Muscle layer of colon (tissue), 2 donors: ENCODE data around the gene SURF1.

Experiments used
- H3K27ac ChIP-seq: one replicate; pipeline ENCODE4 v1.7.0; 2013; ENCODE audit warnings: low read depth, mild to moderate bottlenecking, low read length, moderate library complexity
- H3K27me3 ChIP-seq, 2 donors: one replicate each; pipeline ENCODE4 v1.7.0; 2013; ENCODE audit warnings: low read length in 2 of 2, mild to moderate bottlenecking in 2 of 2; ENCODE audit not compliant: insufficient read depth in 2 of 2, control insufficient read depth in 1 of 2
- H3K36me3 ChIP-seq: one replicate; pipeline ENCODE4 v1.7.0; 2013; ENCODE audit warnings: mild to moderate bottlenecking, low read length; ENCODE audit not compliant: insufficient read depth
- H3K4me1 ChIP-seq: one replicate; pipeline ENCODE4 v1.7.0; 2013; ENCODE audit warnings: mild to moderate bottlenecking, low read length; ENCODE audit not compliant: insufficient read depth
- H3K4me3 ChIP-seq, 2 donors: one replicate each; pipeline ENCODE4 v1.7.0; 2013; ENCODE audit warnings: low read length in 2 of 2, low read depth in 1 of 2, mild to moderate bottlenecking in 1 of 2, moderate library complexity in 1 of 2
- H3K9ac ChIP-seq: one replicate; pipeline ENCODE4 v1.7.0; 2013; ENCODE audit warnings: low read length
- H3K9me3 ChIP-seq: one replicate; pipeline ENCODE4 v1.7.0; 2013; ENCODE audit warnings: mild to moderate bottlenecking, low read length
- donor health status: abdominal sarcoma.
- donor health status: Adenocarcinoma of cecum.

Gene SURF1

DNA sequence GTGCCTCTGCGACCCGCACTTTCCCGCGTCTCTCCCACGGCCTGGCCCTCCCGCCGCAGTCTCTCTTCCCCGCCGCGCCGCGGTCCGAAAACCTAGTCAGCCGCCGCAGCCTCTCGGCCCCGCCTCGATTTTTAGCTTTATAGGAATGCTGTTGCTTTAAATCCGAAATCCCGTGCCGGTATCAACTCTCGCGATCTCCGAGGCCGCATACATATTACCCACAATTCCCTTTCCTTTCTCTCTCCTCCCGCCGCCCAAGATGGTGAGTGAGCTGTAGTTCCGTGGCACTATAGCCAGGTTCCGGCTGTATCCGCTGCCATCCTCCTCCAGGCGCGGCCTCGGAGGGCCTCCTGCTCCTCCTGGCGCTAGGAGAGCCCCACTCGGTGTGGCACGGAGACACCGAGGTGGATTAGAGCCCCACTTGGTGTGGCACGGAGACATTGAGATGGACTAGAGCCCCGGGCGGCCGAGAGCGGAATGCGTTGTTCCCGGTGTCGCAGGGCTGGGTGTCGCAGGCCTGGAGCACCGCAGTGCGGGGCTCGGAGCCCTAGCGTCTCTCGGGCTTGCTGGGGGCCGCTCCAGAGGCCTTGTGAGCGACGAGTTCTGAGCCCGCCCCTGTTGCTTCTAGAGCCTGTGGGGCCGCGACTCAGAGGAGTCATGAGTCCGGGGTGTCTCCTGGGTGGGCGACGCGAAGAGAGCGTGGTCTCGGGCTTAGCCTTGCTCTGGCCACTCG lies 8.1 kb downstream of the SURF1 start, which contains the start of the genes MED22 and RPL7A:
MED22 (minus strand) TSS at position 147 of the 733 bp plus-strand sequence. CDS start 1,469 bp downstream, outside the sequence.
RPL7A (plus strand) TSS at position 234 of the 733 bp plus-strand sequence; CDS start at position 260, 26 bp downstream.
- Histone ChIP-seq H3K4me3 (peak within 1 kb of the TSS; percentile 90 to 99), H3K27ac (peak within 1 kb of the TSS; percentile 93), H3K27me3 (no peaks in the 10 kb centered on the region), H3K9me3 (no peaks in the 10 kb centered on the region), H3K4me1 (peaks cover 29% of the 10 kb centered on the region), H3K36me3 (peaks cover 76% of the 10 kb centered on the region), H3K9ac (peak within 1 kb of the TSS; percentile 97)

DNA sequence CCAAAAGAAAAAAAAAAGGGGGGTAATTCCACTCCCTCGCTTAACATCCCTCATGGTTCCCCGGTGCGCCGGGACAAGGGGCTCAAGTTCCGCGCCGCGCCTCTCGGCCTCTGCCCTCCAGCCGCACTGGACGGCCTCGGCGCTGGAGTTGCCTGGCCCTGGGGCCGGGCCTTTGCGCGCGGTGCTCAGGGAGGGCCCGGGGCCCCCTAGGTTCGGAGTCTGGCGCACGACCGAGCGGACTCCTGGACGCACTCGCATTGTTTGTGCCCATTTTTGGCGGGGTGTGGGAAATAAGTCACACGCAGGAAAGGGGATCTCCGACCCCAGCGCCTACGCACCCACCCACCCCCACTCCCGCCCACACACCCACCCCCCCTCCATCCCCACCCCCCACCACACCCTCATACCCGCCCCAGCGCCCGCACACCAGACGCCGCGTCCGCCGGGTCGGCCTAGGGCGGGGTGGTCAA lies 8.7 kb downstream of the SURF1 start:
- Histone ChIP-seq H3K27me3 (no peaks in the 10 kb centered on the region), H3K9ac (peak overlapping the region; percentile 71), H3K9me3 (no peaks in the 10 kb centered on the region), H3K4me1 (peaks cover 29% of the 10 kb centered on the region), H3K4me3 (peak overlapping the region; percentile 90 to 99), H3K36me3 (peaks cover 76% of the 10 kb centered on the region), H3K27ac (peak overlapping the region; percentile 93)

DNA sequence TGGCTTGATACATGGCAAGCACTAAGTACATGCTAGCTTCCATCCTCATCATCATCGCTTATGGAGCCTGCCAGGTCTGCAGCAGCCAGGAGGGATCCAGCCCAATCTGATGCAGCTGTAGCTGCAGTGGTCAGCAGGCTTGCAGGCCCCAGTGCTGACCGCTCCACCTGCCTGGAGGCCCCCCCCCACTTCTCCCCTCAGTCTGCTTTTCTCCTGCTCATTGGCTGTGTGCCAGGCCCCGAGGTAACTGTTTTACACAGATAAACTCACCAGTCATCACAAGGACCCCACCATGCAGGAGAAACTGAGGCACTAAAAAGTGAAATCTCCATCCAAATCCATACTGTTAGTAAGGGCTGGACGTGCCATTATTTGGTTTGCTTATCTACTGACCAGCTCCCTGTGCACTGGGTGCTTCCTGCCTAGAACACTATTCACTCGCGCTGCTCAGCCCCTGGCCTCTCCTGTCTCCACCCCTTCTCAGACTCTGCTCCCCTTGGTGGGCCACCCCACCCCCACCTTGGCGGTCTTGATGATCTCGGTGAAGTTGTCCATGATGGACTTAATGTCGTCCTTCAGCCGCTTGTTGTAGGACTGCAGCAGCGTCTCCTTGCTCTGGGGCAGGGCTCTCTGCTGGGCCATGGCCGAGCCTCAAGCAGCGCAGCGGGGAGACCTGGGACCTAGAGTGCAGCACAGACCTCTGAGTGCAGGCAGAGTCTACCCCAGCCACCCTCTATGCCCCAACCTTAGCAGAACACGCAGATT lies 10.1 kb downstream of the SURF1 start:
- H3K27me3 ChIP-seq = no peaks in the 10 kb centered on the region
- H3K4me1 ChIP-seq = peaks cover 29% of the 10 kb centered on the region
- H3K9me3 ChIP-seq = no peaks in the 10 kb centered on the region
- peaks cover 76% of the 10 kb centered on the region for H3K36me3 ChIP-seq
- peak overlapping the region; percentile 10 to 71 for H3K4me3 ChIP-seq
- H3K27ac ChIP-seq = peak overlapping the region; percentile 24
- peak overlapping the region; percentile 71 for H3K9ac ChIP-seq

DNA sequence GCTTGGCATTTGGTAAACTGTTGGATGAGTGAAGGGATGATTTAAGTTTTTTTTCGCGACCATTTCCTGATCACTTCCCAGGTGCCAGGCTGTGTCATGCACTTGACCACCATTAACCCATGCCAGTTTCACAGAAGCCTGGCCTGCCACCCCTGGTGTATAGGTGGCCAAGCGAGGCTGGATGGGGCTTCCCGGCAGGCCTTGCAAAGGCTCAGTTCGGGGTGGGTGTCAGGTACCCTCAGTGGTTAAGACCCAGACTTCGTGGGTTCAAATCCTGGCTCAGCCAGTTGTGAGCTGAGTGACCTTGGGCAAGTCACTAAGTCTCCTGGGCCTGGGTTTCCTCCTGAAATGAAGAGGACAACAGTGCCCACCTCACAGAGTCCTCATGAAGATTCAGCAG lies 10.7 kb downstream of the SURF1 start:
- Histone ChIP-seq H3K27me3 (no peaks in the 10 kb centered on the region), H3K9ac (no peak overlapping the region), H3K36me3 (peaks cover 76% of the 10 kb centered on the region), H3K27ac (no peak overlapping the region), H3K4me1 (peaks cover 29% of the 10 kb centered on the region), H3K4me3 (no peak overlapping the region), H3K9me3 (no peaks in the 10 kb centered on the region)

DNA sequence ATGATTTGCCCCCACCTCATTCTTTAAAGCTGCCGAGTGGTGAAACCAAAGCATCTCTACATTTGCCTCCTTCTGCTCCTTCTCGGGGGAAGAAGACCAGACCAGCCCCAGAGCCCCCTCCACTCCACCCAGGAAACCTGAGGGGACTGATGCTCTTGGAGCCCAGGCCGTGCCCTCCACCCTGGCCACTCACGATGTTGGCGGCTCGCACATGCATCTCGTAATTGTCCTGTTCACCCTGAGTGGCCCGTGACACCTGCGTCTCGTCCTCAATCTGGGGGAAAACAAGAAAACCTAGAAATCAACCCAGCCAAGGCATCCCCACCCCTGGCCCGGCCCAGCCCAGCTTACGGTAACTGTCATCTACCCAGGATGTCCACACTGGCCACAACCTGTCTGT lies 11.3 kb downstream of the SURF1 start:
- Histone ChIP-seq H3K4me3 (no peak overlapping the region), H3K27ac (no peak overlapping the region), H3K36me3 (peaks cover 76% of the 10 kb centered on the region), H3K27me3 (no peaks in the 10 kb centered on the region), H3K9me3 (no peaks in the 10 kb centered on the region), H3K9ac (no peak overlapping the region), H3K4me1 (peaks cover 29% of the 10 kb centered on the region)

DNA sequence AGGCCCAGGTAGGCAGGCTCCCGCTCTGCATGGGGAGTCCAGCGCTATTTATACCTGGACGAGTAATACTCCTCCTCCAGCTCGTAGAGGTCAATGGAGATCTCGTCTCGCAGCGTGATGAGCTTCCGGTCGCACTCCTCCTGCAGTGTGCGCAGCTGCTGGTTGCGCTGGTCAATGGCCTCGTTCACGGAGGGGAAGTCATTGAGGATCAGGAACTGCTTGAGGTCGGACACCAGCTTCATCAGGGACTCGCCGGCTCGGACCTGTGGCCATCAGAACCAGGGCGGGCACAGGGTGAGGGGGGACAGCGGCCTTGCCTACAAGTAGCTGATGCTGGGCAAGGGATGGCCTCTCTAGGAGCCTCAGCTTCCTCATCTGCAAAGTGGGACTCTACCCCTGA lies 12.2 kb downstream of the SURF1 start:
- Histone ChIP-seq H3K27me3 (no peaks in the 10 kb centered on the region), H3K9me3 (no peaks in the 10 kb centered on the region), H3K4me1 (peaks cover 21% of the 10 kb centered on the region), H3K9ac (no peak overlapping the region), H3K4me3 (no peak overlapping the region), H3K27ac (no peak overlapping the region), H3K36me3 (peaks cover 73% of the 10 kb centered on the region)

DNA sequence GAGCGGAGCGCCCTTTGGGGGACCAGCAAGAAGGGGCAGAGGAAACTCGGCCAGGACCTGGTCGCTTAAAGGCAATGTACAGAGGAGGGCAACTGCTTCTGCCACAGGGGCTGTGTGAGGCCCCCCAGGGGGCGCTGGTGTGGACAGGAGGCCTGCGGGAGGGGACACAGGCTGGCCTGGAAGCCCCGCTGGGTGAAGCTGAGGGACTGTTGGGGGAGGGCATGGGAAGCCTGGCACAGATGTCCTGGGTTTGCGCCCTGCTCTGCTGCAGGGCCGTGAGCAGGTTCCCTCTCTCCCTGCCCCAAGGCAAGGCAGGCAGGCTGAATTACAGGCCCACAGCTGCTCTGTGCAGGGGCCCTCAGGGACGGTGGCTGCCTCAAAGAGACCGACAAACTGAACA lies 13.7 kb downstream of the SURF1 start:
- H3K9me3 ChIP-seq = no peaks in the 10 kb centered on the region
- H3K27me3 ChIP-seq = no peaks in the 10 kb centered on the region
- H3K4me3 ChIP-seq = no peak overlapping the region
- H3K36me3 ChIP-seq = peaks cover 70% of the 10 kb centered on the region
- no peak overlapping the region for H3K27ac ChIP-seq
- no peak overlapping the region for H3K9ac ChIP-seq
- H3K4me1 ChIP-seq = peaks cover 15% of the 10 kb centered on the region

DNA sequence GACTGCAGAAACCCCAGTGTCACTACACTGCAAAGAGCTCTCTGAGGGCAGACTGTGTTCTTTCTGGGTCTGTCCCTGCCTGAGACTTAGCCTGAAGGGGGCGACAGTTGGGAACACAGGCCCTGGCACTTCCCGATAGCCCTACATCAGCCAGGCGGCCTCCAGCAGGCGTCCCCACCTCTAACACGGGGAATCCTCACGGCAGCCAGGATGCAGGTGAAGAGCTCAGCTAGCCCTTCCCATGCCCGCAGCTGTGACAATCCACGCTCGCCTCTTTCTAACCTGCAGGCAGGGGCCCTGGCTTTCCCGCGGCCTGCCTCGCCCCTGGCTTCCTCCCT lies 14.2 kb downstream of the SURF1 start:
- Histone ChIP-seq H3K27me3 (no peaks in the 10 kb centered on the region), H3K4me1 (peaks cover 15% of the 10 kb centered on the region), H3K9me3 (no peaks in the 10 kb centered on the region), H3K36me3 (peaks cover 70% of the 10 kb centered on the region), H3K9ac (no peak overlapping the region), H3K27ac (no peak overlapping the region), H3K4me3 (no peak overlapping the region)

DNA sequence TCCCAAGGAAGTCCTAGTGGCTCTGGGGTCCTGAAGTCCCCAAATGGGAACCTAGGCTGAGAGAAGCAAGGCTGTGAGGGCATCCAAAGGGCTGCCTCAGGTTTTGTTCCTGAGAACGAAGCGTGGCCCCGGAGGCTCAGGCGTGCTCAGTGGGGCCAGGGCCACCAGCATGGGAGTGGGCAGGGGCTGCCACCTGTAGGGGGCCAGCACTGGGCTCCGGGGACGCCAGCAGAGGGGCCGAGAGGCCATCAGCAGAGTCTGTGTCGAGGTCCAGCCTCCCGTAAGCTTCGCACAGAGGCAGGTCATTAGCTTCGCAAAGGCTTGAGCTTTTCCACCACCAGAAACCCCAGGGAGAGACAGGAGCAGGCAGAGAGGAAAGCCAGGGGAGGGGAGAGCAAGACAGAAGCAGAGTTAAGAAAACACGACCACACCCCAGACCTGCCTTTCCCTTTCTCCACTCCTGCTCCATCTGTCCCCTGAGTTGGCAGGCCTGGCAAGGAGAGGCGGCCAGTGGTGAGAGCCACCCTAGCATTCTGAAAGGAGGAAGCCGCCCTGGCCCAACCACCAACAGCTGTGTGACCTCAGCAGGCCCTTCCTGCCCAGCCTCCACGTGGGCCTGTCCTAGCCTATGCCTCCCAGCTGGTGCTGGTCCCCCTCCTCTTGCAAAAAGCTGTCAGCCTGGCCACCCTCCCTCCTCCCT lies 14.8 kb downstream of the SURF1 start:
- no peak overlapping the region for H3K9ac ChIP-seq
- H3K27me3 ChIP-seq = no peaks in the 10 kb centered on the region
- H3K4me1 ChIP-seq = peaks cover 13% of the 10 kb centered on the region
- H3K9me3 ChIP-seq = no peaks in the 10 kb centered on the region
- peaks cover 70% of the 10 kb centered on the region for H3K36me3 ChIP-seq
- H3K27ac ChIP-seq = no peak overlapping the region
- H3K4me3 ChIP-seq = no peak overlapping the region

DNA sequence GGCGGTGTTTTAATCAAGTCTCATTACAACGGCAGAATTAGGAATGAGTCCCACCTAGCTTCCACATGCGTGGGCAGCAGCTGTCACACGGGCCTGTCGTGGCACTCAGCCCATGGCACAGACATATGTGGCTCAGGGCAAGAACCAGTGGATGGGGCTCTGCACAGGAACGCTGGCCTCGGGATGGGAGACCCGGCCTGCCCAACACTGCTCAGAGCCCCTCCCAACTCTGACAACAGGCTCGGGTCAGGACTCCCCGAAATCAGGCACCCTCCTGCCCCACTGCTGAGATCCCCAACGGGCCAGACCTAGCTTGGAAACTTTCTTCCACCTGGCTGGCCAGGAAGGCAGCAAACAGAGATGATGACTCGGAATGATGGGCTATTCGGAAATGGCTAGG lies 15.4 kb downstream of the SURF1 start:
- peaks cover 9% of the 10 kb centered on the region for H3K4me1 ChIP-seq
- H3K27me3 ChIP-seq = no peaks in the 10 kb centered on the region
- H3K9ac ChIP-seq = no peak overlapping the region

DNA sequence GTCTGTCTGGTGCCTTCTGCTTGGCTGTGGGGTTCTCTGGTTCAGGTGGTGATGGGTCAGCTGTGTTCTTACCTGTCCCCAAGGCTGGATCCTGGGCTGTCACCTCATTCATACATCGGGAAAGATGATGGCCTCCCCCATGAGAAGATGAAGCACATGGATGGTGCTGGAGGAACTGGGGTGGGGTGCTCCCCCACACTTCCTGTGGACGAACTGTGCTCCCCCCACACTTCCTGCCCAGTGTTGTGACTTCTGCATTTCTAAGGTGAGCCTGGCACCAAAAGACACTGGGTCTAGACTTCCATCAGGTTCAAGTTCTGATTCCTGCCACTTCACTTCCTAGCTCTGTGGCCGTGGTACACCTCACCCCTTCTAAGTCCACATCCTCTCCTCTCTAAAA lies 16.0 kb downstream of the SURF1 start:
- H3K27ac ChIP-seq = no peak overlapping the region
- no peak overlapping the region for H3K9ac ChIP-seq

More for the DNA sequence above, 15.4 kb downstream of the SURF1 start:
- no peak overlapping the region for H3K4me3 ChIP-seq
- H3K27ac ChIP-seq = no peak overlapping the region
- no peaks in the 10 kb centered on the region for H3K9me3 ChIP-seq
- peaks cover 66% of the 10 kb centered on the region for H3K36me3 ChIP-seq

More for the DNA sequence above, 16.0 kb downstream of the SURF1 start:
- no peaks in the 10 kb centered on the region for H3K9me3 ChIP-seq
- peaks cover 59% of the 10 kb centered on the region for H3K36me3 ChIP-seq
- H3K4me3 ChIP-seq = no peak overlapping the region
- no peaks in the 10 kb centered on the region for H3K27me3 ChIP-seq
- H3K4me1 ChIP-seq = peaks cover 4% of the 10 kb centered on the region
